22Rv1 (cell line): ENCODE measurements around the gene ACBD7.

Source experiments
- H3K27ac ChIP-seq: fragments of 450-650 bp; 2 replicates; pipeline ENCODE4 v1.5.1; 2017
- ZFX ChIP-seq: fragments of 450-650 bp; IDR thresholded peaks from 2 replicates; pipeline ENCODE4 v1.6.1; 2017; ENCODE audit warnings: antibody characterized with exemption, borderline replicate concordance
- TF ChIP-seq, protein P1 (sequence below): fragments of 450-650 bp; IDR thresholded peaks from 2 replicates; pipeline ENCODE4 v1.5.1; 2017; ENCODE audit warnings: mild to moderate bottlenecking

ACBD7 gene

DNA sequence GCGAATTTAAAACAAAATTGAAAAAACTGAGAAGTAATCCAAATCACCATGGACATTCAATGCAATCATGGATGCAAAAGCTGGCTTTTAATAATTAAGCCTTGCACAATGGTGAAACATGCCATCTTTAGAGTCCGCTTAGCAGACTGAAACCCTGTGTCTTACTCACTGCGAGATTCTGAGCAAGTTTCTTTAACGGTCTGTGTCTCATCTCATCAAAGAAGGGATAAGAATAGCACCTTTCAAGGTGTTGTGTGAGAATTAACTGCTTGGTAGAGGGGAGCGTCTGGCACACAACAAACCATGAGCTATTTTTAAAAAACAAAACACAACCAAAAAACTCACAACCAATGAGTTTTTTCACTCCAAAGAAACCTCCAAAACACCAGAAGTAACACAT lies 21.4 kb downstream of the ACBD7 start:
- TF ChIP-seq, protein P1, sequence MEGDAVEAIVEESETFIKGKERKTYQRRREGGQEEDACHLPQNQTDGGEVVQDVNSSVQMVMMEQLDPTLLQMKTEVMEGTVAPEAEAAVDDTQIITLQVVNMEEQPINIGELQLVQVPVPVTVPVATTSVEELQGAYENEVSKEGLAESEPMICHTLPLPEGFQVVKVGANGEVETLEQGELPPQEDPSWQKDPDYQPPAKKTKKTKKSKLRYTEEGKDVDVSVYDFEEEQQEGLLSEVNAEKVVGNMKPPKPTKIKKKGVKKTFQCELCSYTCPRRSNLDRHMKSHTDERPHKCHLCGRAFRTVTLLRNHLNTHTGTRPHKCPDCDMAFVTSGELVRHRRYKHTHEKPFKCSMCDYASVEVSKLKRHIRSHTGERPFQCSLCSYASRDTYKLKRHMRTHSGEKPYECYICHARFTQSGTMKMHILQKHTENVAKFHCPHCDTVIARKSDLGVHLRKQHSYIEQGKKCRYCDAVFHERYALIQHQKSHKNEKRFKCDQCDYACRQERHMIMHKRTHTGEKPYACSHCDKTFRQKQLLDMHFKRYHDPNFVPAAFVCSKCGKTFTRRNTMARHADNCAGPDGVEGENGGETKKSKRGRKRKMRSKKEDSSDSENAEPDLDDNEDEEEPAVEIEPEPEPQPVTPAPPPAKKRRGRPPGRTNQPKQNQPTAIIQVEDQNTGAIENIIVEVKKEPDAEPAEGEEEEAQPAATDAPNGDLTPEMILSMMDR: no peak
- TF ChIP-seq ZFX: no peak
- no peak overlapping the region for H3K27ac ChIP-seq

DNA sequence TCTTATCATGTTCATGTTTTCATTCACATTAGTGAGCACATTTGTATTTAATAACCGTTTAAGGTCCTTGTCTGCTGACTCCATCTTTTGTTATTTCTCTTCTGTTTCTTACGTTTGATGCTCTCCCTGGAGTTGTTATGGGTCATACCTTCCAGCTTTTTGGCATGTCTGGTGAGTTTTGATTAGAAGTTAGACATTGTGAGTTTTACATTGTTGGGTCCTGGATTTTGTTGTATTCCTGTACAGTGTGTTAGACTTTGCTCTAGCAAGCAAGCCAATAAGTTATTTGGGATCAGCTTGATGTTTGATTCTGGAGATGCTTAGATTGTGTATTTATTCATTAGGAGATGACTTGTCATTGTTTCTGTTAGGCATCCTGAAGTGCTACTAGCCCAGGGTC lies 27.9 kb downstream of the ACBD7 start:
- TF ChIP-seq ZFX: no peak
- TF ChIP-seq, protein P1: no peak
- H3K27ac ChIP-seq: no peak overlapping the region

DNA sequence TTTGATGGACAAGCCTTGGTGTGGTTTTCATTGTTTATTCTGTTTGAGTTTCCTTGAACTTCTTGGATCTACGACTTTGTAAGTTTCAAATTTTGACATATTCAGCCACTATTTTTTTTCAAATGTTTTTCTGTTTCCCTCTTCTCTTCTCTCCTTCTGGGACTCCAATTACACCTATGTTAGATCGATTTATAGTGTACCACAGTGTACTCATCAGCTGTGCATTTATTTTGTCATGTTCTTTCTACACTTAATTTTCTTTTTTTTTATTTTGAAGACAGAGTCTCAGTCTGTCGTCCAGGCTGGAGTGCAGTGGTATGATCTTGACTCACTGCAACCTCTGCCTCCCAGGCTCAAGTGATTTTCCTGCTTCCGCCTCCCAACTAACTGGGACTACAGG lies 28.7 kb downstream of the ACBD7 start:
- no peak overlapping the region for H3K27ac ChIP-seq
- no peak for TF ChIP-seq ZFX
- TF ChIP-seq, protein P1: no peak

DNA sequence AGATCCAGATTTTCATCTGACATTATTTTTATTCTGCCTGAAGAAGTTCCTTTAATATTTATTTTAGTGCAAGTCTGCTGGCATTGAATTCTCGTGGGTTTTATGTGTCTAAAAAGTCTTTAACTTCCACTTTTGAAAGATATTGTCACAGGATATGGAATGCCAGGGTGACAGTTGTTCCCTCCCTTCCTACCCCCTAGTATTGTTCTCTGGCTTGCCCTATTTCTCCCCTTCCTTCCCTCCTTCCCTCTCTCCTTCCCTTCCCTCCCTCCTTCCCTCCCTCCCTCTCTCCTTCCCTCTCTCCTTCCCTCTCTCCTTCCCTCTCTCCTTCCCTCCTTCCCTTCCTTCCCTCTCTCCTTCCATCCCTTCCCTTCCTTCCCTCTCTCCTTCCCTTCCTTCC lies 29.9 kb downstream of the ACBD7 start:
- TF ChIP-seq, protein P1: no peak
- no peak for TF ChIP-seq ZFX
- H3K27ac ChIP-seq: no peak overlapping the region

DNA sequence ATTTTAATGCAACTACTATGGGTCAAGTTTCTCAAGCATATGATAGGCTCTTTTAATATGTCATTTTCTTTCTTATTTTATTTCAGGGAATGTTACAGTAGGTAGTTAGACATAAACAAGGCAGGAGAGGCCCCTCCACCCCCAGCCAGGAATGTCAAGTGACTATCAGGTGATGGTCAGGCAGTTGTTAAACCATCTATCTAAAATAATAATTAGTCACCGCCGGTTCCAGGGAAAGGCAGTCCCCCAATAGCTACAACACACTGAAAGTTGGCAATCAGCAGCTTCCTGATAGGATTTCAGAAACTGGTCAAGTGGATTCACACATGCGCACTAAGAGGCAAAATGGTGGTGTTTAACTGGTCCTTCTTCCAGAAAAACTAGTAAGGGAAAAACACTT lies 35.5 kb downstream of the ACBD7 start:
- TF ChIP-seq, protein P1: no peak
- TF ChIP-seq ZFX: no peak
- H3K27ac ChIP-seq: no peak overlapping the region

DNA sequence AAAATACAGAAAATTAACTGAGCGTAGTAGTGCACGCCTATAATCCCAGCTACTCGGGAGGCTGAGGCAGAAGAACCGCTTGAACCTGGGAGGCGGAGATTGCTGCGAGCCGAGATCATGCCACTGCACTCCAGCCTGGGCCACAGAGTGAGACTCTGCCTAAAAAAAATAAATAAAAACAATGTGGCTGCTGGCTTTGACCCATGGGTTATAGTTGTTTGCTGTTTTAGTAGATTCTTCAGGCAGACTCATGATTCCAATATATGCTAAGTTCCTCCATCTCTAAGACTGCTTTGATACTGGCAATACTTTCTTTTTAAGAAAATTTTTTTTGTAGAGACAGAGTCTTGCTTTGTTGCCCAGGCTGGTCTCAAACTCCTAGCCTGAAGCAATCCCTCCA lies 36.5 kb downstream of the ACBD7 start:
- TF ChIP-seq ZFX: no peak
- TF ChIP-seq, protein P1: no peak
- H3K27ac ChIP-seq: no peak overlapping the region

DNA sequence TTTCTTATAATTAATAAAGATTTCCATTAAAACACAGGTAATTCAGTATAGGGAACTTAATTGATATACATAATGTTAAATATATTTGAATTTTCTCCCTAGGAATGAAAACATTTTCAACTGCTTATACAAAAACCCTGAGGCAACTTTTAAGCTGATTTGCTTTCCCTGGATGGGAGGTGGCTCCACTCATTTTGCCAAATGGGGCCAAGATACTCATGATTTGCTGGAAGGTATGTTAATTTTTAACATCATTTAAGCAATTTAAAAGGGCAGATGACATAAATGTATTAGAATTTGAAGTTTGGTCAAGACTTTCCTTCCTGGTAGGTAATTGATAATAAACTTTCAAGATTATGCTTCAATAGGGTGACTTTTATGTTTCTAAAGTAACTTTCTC lies 39.0 kb downstream of the ACBD7 start:
- H3K27ac ChIP-seq: no peak overlapping the region
- no peak for TF ChIP-seq ZFX
- TF ChIP-seq, protein P1: no peak
